Keratinocyte (primary cell): ENCODE data around the gene GZF1. TPM values are rescaled to one million over a fixed set of nuclear protein-coding genes. Genes with fewer than 3 reads are reported as not detected.

ENCODE experiments used
- DNase-seq: peaks from one replicate; pipeline ENCODE4 v3.0.0-alpha.2; 2011; ENCODE audit warnings: low read depth, missing footprints, low spot score
- FAIRE-seq: peaks from 2 replicates; lab custom pipeline; 2011; peaks lifted over from hg19 to GRCh38; lab: Jason Lieb, UNC
- H2AFZ ChIP-seq: 2 replicates; pipeline ENCODE4 v1.6.0; 2012; ENCODE audit warnings: low read length, control low read depth, inconsistent platforms; ENCODE audit not compliant: control insufficient read depth
- H3K27ac ChIP-seq: 2 replicates; pipeline ENCODE4 v1.5.1; 2011; ENCODE audit warnings: low read length; ENCODE audit not compliant: control insufficient read depth, insufficient read depth
- H3K27me3 ChIP-seq: 3 replicates; pipeline ENCODE4 v1.6.0; 2011; ENCODE audit warnings: low read length; ENCODE audit not compliant: control insufficient read depth, insufficient read depth; ENCODE audit errors: extremely low read depth
- H3K36me3 ChIP-seq, 2 experiments: 2 replicates in 1 of 2; 3 replicates in 1 of 2; pipeline ENCODE4 v1.5.1; 2011; ENCODE audit warnings: low read length in 2 of 2, mild to moderate bottlenecking in 1 of 2; ENCODE audit not compliant: control insufficient read depth in 2 of 2, insufficient read depth in 2 of 2; ENCODE audit errors: extremely low read depth in 1 of 2
- H3K4me1 ChIP-seq: 3 replicates; pipeline ENCODE4 v1.5.1; 2011; ENCODE audit warnings: low read length; ENCODE audit not compliant: control insufficient read depth, insufficient read depth; ENCODE audit errors: extremely low read depth
- H3K4me2 ChIP-seq: 3 replicates; pipeline ENCODE4 v1.6.0; 2011; ENCODE audit warnings: low read depth, low read length; ENCODE audit not compliant: control insufficient read depth, insufficient read depth; ENCODE audit errors: extremely low read depth
- H3K4me3 ChIP-seq, 3 experiments: fragments of 200-600 bp in 1 of 3; sonication (generic) in 1 of 3; 2 replicates in 2 of 3; 3 replicates in 1 of 3; pipeline ENCODE4 v1.5.1; 2011 to 2016; ENCODE audit warnings: low read length in 3 of 3, mild to moderate bottlenecking in 3 of 3, control low read depth in 2 of 3, inconsistent platforms in 1 of 3, low read depth in 1 of 3, mixed read lengths in 1 of 3, mixed run types in 1 of 3, moderate library complexity in 1 of 3; ENCODE audit not compliant: control insufficient read depth in 2 of 3, insufficient read depth in 2 of 3; ENCODE audit errors: extremely low read depth in 1 of 3
- H3K79me2 ChIP-seq: 2 replicates; pipeline ENCODE4 v1.6.0; 2012; ENCODE audit warnings: low read length; ENCODE audit not compliant: control insufficient read depth, insufficient read depth
- H3K9ac ChIP-seq: 3 replicates; pipeline ENCODE4 v1.6.0; 2011; ENCODE audit warnings: low read length; ENCODE audit not compliant: control insufficient read depth, insufficient read depth; ENCODE audit errors: extremely low read depth
- H3K9me1 ChIP-seq: 3 replicates; pipeline ENCODE4 v1.6.0; 2011; ENCODE audit warnings: low read length; ENCODE audit not compliant: control insufficient read depth, insufficient read depth; ENCODE audit errors: extremely low read depth
- H3K9me3 ChIP-seq: 2 replicates; pipeline ENCODE4 v1.5.1; 2012; ENCODE audit warnings: low read depth, low read length; ENCODE audit not compliant: control insufficient read depth
- H4K20me1 ChIP-seq: 3 replicates; pipeline ENCODE4 v1.6.0; 2011; ENCODE audit warnings: low read length; ENCODE audit not compliant: control insufficient read depth, insufficient read depth; ENCODE audit errors: extremely low read depth
- CTCF ChIP-seq, 3 experiments: IDR thresholded peaks in 1 of 3; conservative IDR thresholded peaks in 1 of 3; optimal IDR thresholded peaks in 1 of 3; 2 replicates in 2 of 3; 3 replicates in 1 of 3; pipeline versions ENCODE3 to v1.5.1; 2011; ENCODE audit warnings: low read length in 3 of 3, mild to moderate bottlenecking in 3 of 3, moderate library complexity in 2 of 3, control low read depth in 1 of 3, inconsistent platforms in 1 of 3; ENCODE audit not compliant: insufficient read depth in 2 of 3; ENCODE audit errors: extremely low read depth in 1 of 3
- EZH2 ChIP-seq: IDR thresholded peaks from one replicate; pipeline ENCODE4 v1.6.1; 2012; ENCODE audit warnings: inconsistent platforms, mild to moderate bottlenecking, low read length, moderate library complexity
- dilution Hi-C: fragments of 300-500 bp; cut with MboI; formaldehyde crosslinking; loops from one replicate; pipeline ENCODE4 v1.7.0; 2020; ENCODE audit warnings: low sequenced_read_pairs; ENCODE audit not compliant: extremely low pct_ligation_motif_present
- polyA plus RNA-seq, 5 experiments: library from polyadenylated mRNA; depleted of rRNA in 3 of 5; stranded (reverse) in 3 of 5; stranded (forward) in 1 of 5; unstranded in 1 of 5; fragments of >200 nt; gene quantifications; 1 replicate in 1 of 5; 2 replicates in 3 of 5; 3 replicates in 1 of 5; pipeline versions ENCODE4 v1.2.1 to v1.2.3, GENCODE V29; 2011 to 2012; ENCODE audit warnings: missing spikeins in 2 of 5, low read depth in 1 of 5, low replicate concordance in 1 of 5

GZF1 gene
- polyA plus RNA-seq, 1 donor (not counting 4 experiments of a cell fraction or from before 2014, with no cell fraction given): 11.7 TPM

DNA sequence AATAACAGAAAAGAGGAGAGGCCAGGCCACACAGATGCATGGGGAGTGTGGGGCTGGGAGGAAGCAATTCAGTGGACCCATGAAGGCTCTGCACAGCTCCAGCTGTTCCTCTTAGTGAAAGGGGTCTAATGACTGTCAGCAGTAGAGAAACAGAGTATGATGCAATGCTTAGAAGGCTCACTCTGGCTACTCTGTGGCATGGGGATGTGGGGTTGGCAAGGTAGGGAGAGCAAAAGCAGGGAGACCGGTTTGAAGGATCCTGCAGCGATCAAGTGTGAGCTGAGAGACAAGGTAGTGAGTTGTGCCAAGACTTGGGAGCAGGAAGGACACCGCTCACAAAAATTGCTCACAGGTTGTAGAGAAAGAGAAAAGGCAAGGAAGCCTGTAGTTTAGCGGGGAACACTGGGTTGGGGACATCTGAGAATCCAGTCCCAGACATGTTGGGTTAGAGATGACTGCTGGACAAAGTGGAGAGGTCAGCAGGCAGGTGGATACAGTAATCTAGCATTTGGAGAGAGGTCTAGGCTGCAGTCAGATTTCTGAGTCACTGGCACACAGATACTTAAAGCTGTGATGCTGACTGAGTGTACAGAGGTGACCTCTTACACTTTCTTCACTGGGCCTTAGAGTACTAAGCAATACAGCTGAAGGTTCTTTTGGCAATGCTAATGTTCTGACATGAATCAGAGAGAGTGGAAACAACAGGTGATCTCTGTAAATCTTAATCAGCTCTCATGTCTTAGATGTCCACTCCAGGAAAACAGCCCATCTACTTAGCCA lies 32.2 kb downstream of the GZF1 start:
- no peak overlapping the region for H3K4me3 ChIP-seq
- DNase-seq (no peak), FAIRE-seq (no peak)
- peaks cover 13% of the 10 kb centered on the region for H3K79me2 ChIP-seq
- no peak overlapping the region for H2AFZ ChIP-seq
- no peaks in the 10 kb centered on the region for H3K9me1 ChIP-seq
- no peaks in the 10 kb centered on the region for H3K27me3 ChIP-seq
- peaks cover 16 to 20% of the 10 kb centered on the region in 2 experiments for H3K36me3 ChIP-seq
- no peaks in the 10 kb centered on the region for H3K9me3 ChIP-seq
- no peaks in the 10 kb centered on the region for H3K4me1 ChIP-seq
- H3K9ac ChIP-seq: no peak overlapping the region
- H4K20me1 ChIP-seq: no peaks in the 10 kb centered on the region
- no peak for TF ChIP-seq CTCF (optimal IDR thresholded peaks at IDR 0.05 in 1 of 3, IDR thresholded peaks at IDR 0.05 in 1 of 3, conservative IDR thresholded peaks at IDR 0.05 in 1 of 3; ENCODE audit: extremely low read depth in 1 of 3, insufficient read depth in 2 of 3, low read length in 3 of 3)
- no peak for TF ChIP-seq EZH2
- dilution Hi-C loops: no loop called here
- H3K27ac ChIP-seq: no peak overlapping the region
- H3K4me2 ChIP-seq: no peak overlapping the region

- dilution Hi-C loops: no loop called here
- H3K9ac ChIP-seq: no peak overlapping the region
- H3K9me3 ChIP-seq: no peaks in the 10 kb centered on the region
- FAIRE-seq (no peak), DNase-seq (no peak)
- H4K20me1 ChIP-seq: no peaks in the 10 kb centered on the region
- no peak overlapping the region for H2AFZ ChIP-seq
- TF ChIP-seq CTCF (optimal IDR thresholded peaks at IDR 0.05 in 1 of 3, IDR thresholded peaks at IDR 0.05 in 1 of 3, conservative IDR thresholded peaks at IDR 0.05 in 1 of 3; ENCODE audit: extremely low read depth in 1 of 3, insufficient read depth in 2 of 3, low read length in 3 of 3) (no peak), EZH2 (no peak)
- no peaks in the 10 kb centered on the region for H3K27me3 ChIP-seq
- H3K4me3 ChIP-seq: no peak overlapping the region
- H3K9me1 ChIP-seq: no peaks in the 10 kb centered on the region
- no peaks in the 10 kb centered on the region for H3K4me1 ChIP-seq
- H3K4me2 ChIP-seq: no peak overlapping the region
- H3K79me2 ChIP-seq: peaks cover 19% of the 10 kb centered on the region
- no peak overlapping the region for H3K27ac ChIP-seq
- H3K36me3 ChIP-seq: peaks cover 17% of the 10 kb centered on the region in 2 experiments
These were observed 35.1 kb downstream of the GZF1 start for GRCh38 chr20:23396950-23397627.
